HG03066 (cell line): ENCODE data around the gene GDPD3.

ENCODE experiments used
- ATAC-seq: cut with Tn5 transposase; IDR thresholded peaks from one replicate; pipeline ENCODE4 v1.9.1; 2021; ENCODE audit warnings: low read depth; ENCODE audit not compliant: unreplicated experiment

Gene GDPD3

GRCh38 chr16:30082545-30083090, 30.7 kb downstream of the GDPD3 start:
- no peak for ATAC-seq

GRCh38 chr16:30079480-30079879, 33.9 kb downstream of the GDPD3 start:
- no peak for ATAC-seq

- no peak for ATAC-seq
Measured at GRCh38 chr16:30078744-30079143, 34.6 kb downstream of the GDPD3 start.

- no peak for ATAC-seq
Measured at GRCh38 chr16:30077656-30078055, 35.7 kb downstream of the GDPD3 start.

GRCh38 chr16:30076276-30076791, 37.0 kb downstream of the GDPD3 start:
- ATAC-seq, result peak; percentile 29

- peak; percentile 79 for ATAC-seq
Measured at GRCh38 chr16:30075503-30076275, 37.6 kb downstream of the GDPD3 start, which contains the start of gene PPP4C. Gene PPP4C, plus strand, starts transcription at chr16:30075994. Its CDS starts 384 bp downstream, at chr16:30076378.

- ATAC-seq, result no peak
Measured at GRCh38 chr16:30070490-30070889, 42.8 kb downstream of the GDPD3 start.

GRCh38 chr16:30069611-30070462, 43.5 kb downstream of the GDPD3 start:
- no peak for ATAC-seq

- ATAC-seq, result no peak
Measured at GRCh38 chr16:30068750-30069610, 44.4 kb downstream of the GDPD3 start.

GRCh38 chr16:30068333-30068732, 45.0 kb downstream of the GDPD3 start:
- ATAC-seq, result no peak

GRCh38 chr16:30067584-30067916, 45.8 kb downstream of the GDPD3 start:
- ATAC-seq, result no peak

- ATAC-seq, result no peak
Measured at GRCh38 chr16:30066761-30067583, 46.4 kb downstream of the GDPD3 start.

- ATAC-seq, result no peak
Measured at GRCh38 chr16:30065943-30066760, 47.2 kb downstream of the GDPD3 start.

- peak; percentile 72 for ATAC-seq
Measured at GRCh38 chr16:30065102-30065942, 48.0 kb downstream of the GDPD3 start, which contains the start of gene ALDOA. Gene ALDOA, plus strand, starts transcription at chr16:30065760. Its CDS starts 1,138 bp downstream, at chr16:30066898.

GRCh38 chr16:30064729-30065101, 48.6 kb downstream of the GDPD3 start:
- ATAC-seq, result no peak

GRCh38 chr16:30063893-30064728, 49.2 kb downstream of the GDPD3 start:
- ATAC-seq, result no peak
